ENCODE data around the gene ARHGAP42. TPM values are rescaled to one million over a fixed set of nuclear protein-coding genes. Genes with fewer than 3 reads are reported as not detected.
"Not testable (repeated sequence)": the region's sequence is repeated elsewhere in the genome, so short reads cannot be mapped to it uniquely, and the experiment has no call there.

ARHGAP42 gene, protein sequence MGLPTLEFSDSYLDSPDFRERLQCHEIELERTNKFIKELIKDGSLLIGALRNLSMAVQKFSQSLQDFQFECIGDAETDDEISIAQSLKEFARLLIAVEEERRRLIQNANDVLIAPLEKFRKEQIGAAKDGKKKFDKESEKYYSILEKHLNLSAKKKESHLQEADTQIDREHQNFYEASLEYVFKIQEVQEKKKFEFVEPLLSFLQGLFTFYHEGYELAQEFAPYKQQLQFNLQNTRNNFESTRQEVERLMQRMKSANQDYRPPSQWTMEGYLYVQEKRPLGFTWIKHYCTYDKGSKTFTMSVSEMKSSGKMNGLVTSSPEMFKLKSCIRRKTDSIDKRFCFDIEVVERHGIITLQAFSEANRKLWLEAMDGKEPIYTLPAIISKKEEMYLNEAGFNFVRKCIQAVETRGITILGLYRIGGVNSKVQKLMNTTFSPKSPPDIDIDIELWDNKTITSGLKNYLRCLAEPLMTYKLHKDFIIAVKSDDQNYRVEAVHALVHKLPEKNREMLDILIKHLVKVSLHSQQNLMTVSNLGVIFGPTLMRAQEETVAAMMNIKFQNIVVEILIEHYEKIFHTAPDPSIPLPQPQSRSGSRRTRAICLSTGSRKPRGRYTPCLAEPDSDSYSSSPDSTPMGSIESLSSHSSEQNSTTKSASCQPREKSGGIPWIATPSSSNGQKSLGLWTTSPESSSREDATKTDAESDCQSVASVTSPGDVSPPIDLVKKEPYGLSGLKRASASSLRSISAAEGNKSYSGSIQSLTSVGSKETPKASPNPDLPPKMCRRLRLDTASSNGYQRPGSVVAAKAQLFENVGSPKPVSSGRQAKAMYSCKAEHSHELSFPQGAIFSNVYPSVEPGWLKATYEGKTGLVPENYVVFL
- 11.2 TPM for total RNA-seq

DNA sequence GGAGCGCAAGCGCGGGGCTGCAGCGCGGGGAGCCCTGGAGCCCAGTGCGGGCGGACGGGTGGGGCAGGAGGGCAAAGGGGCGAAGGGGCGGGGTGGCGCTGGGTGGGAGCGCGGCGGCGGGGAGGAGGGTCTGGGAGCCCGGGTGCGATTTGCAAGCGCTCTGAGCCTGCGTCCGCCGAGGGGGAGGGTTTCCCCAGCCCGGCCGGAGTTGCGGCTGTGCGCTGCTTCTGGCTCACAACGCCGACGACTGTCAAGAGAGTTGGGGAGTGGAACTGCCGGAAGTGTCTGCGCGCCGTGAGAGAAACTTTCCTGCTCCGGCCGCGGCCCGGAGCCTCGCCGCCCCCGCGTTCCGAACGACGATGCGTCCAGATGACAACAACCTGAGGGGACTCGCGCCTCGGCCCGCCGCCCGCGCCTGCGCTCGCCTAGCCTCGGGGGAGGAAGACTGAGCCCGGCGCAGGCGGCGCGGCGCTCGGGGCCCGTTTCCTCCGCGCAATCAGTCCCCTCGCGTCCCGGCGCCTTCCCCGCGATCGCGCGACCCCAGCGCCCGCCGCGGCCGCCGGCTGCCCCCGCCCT is at the start of gene ARHGAP42:
Gene ARHGAP42 (plus strand): TSS at position 235 of the 576 bp plus-strand sequence. CDS start 391 bp downstream, outside the sequence.
- DNase-seq (ENCODE audit: low spot score) (peak; percentile 81), ATAC-seq (peak; percentile 85)

DNA sequence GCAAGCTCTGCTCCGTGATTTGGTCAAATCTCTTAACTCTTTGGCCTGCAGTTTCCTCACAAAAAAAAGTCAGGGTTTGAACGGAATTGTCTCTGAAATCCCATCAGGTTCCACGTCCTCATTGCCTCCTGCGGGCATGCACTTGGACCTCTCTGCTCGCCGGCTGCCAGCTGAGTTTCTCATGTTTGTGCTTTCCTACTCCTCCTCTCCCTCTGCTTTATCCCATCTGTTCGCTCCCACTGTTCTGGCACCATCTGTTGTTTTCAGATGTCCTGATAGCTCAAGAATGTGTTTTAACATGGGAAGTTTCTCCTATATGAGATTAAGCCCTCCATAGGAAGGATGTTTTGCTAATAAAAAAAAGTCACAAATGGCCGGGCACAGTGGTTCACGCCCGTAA is 49.4 kb upstream of the ARHGAP42 start:
- DNase-seq (ENCODE audit: low spot score): no peak

DNA sequence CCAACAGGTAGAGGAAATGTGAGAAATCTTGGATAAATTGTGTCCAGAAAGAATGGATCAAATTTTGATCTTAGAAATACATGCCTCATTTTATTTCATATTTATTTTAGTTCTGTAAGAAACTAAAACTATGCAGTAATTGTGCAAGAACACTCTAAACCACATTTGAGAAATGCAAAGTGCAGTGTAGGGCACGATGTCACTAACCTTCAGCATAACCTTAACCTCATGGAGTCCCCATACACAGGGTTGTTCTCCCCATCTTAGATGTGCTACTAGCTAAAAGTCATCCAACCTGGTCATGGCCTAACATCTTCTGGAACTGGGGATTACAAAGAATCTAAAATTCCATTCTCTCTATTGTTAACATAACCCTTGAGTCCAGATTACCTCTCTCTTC is 48.4 kb upstream of the ARHGAP42 start:
- peak; percentile 20 for ATAC-seq
- DNase-seq (ENCODE audit: low spot score): no peak

More for the DNA sequence above, 49.4 kb upstream of the ARHGAP42 start:
- ATAC-seq: no peak

DNA sequence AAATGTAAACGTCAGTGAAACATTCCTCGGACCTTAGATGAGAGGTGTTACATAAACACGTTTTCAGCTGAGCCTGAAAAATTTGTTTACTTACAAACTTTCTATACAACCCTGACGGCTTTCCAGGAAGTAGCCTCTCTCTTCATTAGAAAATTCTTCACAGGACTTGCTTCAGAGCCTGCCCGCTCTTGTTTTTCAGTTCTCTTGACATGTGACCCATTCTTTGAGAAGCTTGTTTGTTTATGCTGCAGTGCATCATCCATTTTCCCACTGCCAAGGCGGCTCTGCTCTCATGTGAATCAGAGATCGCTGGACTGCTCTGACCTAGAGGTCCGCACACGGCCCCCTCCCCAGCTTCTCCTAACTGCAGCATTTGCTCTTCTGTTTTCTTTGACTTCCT is 47.9 kb upstream of the ARHGAP42 start:
- ATAC-seq (peak; percentile 42), DNase-seq (ENCODE audit: low spot score) (no peak)

- DNase-seq (ENCODE audit: low spot score) (no peak), ATAC-seq (no peak)
Measured at GRCh38 chr11:100640071-100640470, 47.0 kb upstream of the ARHGAP42 start.

- DNase-seq (ENCODE audit: low spot score) (no peak), ATAC-seq (no peak)
Measured at GRCh38 chr11:100640646-100641045, 46.4 kb upstream of the ARHGAP42 start.

- DNase-seq (ENCODE audit: low spot score): no peak
- ATAC-seq: no peak
Measured at GRCh38 chr11:100641456-100641855, 45.6 kb upstream of the ARHGAP42 start.

GRCh38 chr11:100646545-100646944 is 40.5 kb upstream of the ARHGAP42 start:
- DNase-seq (ENCODE audit: low spot score) (no peak), ATAC-seq (no peak)

GRCh38 chr11:100647861-100648260 is 39.2 kb upstream of the ARHGAP42 start:
- ATAC-seq: no peak
- no peak for DNase-seq (ENCODE audit: low spot score)

- DNase-seq (ENCODE audit: low spot score) (no peak), ATAC-seq (no peak)
Measured at GRCh38 chr11:100663583-100663982, 23.5 kb upstream of the ARHGAP42 start.

- no peak for ATAC-seq
- DNase-seq (ENCODE audit: low spot score): no peak
Measured at GRCh38 chr11:100663996-100664395, 23.1 kb upstream of the ARHGAP42 start.

DNA sequence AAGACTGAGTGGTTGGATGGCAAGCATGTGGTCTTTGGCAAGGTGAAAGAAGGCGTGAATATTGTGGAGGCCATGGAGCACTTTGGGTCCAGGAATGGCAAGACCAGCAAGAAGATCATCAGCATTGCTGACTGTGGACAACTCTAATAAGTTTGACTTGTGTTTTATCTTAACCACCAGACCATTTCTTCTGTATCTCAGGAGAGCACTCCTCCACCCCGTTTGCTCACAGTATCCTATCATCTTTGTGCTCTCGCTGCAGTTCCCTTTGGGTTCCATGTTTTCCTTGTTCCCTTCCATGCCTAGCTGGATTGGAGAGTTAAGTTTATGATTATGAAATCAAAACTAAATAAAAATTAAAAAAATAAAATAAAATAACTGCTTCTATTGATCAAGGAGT is 20.3 kb upstream of the ARHGAP42 start:
- DNase-seq (ENCODE audit: low spot score); ATAC-seq: not testable (repeated sequence)

- DNase-seq (ENCODE audit: low spot score) (peak; percentile 59), ATAC-seq (peak; percentile 98)
Measured at GRCh38 chr11:100667449-100667848, 19.6 kb upstream of the ARHGAP42 start.

DNA sequence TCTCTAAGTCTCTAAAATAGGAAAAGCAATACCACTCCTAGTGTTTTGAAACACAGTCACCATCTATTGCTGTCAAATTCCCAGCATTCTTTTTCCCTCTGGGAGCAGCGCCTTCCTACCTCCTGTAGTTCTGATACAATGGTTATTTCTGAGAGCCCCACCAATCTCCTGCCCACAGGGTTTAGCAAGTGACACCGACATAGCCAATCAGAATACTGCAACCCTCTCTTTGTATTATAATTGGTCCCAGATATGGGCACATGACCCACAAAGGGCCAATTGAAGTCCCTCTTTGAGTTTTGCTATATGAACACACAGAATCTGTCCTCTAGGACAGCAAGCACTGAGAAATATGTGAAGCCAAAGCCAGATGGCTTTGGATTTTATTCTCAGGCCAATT is 16.9 kb upstream of the ARHGAP42 start:
- DNase-seq (ENCODE audit: low spot score) (no peak), ATAC-seq (no peak)

DNA sequence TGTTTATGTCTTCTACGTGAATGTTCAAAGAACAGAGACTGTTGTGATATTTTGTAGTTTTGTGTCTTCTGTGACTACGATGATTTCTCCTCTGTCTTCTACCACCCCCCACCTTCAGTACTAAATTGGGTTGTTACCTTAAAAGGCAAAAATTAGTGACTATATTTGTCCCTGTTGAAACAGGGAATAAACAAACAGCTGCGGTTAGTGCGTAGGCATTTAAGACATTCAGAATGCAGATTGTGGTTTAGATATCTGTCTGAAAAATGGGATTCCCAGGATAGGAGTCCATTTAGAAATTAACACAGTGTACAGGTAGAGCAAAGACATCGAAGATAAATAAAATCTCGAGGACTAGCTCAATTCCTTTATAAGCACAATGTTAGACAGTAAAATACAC is 15.6 kb upstream of the ARHGAP42 start:
- ATAC-seq (no peak), DNase-seq (ENCODE audit: low spot score) (no peak)

DNA sequence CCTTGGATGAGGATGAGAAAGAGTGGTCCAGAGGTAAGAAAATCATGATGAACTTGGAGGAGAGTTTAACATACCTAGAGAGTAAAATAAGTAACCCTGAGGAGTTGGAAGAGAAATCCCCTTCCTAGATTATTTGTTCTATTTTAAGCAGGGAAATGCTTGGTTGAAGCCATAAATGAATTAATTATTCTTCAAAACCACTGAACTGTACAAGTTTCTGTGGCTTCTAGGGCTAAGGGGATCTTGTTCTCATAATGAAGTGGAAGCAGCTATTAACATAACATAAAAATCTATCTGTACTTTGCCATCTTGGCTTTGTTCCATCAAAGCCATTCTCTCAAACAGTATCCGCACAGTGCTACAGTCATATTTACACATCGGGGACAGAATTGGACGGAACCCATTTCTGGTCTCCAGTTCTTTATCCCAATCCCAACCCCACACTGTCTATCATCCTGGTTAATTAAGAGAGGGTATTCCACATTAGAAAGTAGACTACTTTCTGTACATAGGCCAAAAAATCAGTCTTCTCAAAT is 14.5 kb upstream of the ARHGAP42 start:
- ATAC-seq (peak; percentile 24), DNase-seq (ENCODE audit: low spot score) (no peak)

GRCh38 chr11:100673063-100673462 is 14.0 kb upstream of the ARHGAP42 start:
- DNase-seq (ENCODE audit: low spot score) (no peak), ATAC-seq (no peak)

GRCh38 chr11:100674212-100674611 is 12.9 kb upstream of the ARHGAP42 start:
- no peak for ATAC-seq
- no peak for DNase-seq (ENCODE audit: low spot score)

DNA sequence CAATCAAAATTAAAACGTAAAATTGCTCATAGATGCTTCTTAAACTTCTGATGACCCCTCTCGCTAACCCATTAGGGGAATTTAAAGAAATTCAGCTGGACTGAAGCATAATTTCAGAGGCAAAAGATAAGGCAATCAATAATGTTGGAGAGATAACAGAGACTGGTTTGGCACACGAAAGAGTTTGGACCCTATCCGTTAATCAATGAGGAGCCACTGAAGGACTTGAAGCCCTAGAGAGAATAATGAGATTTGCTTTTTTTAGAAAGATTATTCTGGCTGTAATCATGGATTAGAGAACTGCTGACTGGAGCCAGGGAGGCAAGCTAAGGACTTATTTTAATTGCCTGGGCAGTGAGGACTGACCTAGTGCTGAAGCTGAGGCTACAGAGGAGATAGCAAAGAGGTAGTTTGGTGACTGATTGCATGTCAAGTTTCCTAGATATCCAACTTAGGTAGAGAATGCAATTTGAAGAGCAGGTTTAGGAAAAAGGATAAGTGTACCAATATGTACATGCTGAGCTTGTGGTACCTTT is 11.9 kb upstream of the ARHGAP42 start:
- ATAC-seq (peak; percentile 84), DNase-seq (ENCODE audit: low spot score) (no peak)

DNA sequence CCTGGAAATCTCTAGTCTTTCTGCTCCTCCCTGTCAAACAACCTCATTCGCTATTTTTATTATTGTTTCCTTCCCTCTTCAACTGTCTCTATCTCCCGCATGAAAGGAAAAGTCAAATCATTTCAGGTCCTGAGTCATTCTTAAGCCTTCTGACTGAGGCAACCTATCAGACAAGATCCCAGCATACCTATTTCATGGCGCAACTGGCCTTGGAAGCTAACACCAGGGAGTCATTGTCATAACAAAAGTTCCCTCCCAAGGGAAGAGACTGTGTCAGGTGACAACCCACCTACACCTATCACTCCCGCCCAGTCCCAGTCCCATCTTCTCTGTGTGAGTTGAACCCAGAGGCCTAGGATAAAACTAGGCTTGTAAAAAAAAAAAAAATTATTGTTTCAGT is 10.2 kb upstream of the ARHGAP42 start:
- DNase-seq (ENCODE audit: low spot score): no peak
- no peak for ATAC-seq

- ATAC-seq: no peak
- DNase-seq (ENCODE audit: low spot score): no peak
Measured at GRCh38 chr11:100677796-100678195, 9.3 kb upstream of the ARHGAP42 start.

All from left lobe of liver (tissue), 2 donors.